GM12878 (cell line): ENCODE measurements around the gene DOK7. TPM values are rescaled to one million over a fixed set of nuclear protein-coding genes. Genes with fewer than 3 reads are reported as not detected.

Experiments used
- ATAC-seq: fragments of 200-7000 bp; cut with Tn5 transposase; 3 replicates; pipeline ENCODE4 v1.9.1; 2020; ENCODE audit warnings: mild to moderate bottlenecking, moderate library complexity
- BruUV-seq: library from RNA; stranded (reverse); fragments of 400-500 nt; replicated peaks from 2 replicates; lab custom pipeline; 2021; lab: Mats Ljungman, UMichigan
- CTCF ChIA-PET: fragments of 300-600 bp; sonication (Branson Sonifier 250); formaldehyde crosslinking; extraction: SDS; loops from one replicate; lab custom pipeline; 2021; ENCODE audit warnings: inconsistent platforms; lab: Yijun Ruan, JAX
- POLR2A ChIA-PET: fragments of 350-600 bp; formaldehyde crosslinking; extraction: SDS; loops from one replicate; lab custom pipeline; 2021; ENCODE audit warnings: inconsistent platforms; lab: Charles Lee
- RAD21 ChIA-PET: fragments of 300-600 bp; sonication (Branson Sonifier 250); formaldehyde crosslinking; loops from one replicate; lab custom pipeline; 2023; ENCODE audit warnings: antibody characterized with exemption; ENCODE audit not compliant: unreplicated experiment; lab: Charles Lee
- SMC1A ChIA-PET: fragments of 300-600 bp; sonication (Branson Sonifier 250); formaldehyde crosslinking; loops from one replicate; lab custom pipeline; 2023; ENCODE audit not compliant: unreplicated experiment, uncharacterized antibody; lab: Charles Lee
- DNase-seq: peaks from one replicate; pipeline ENCODE4 v3.0.0-alpha.2; 2011; ENCODE audit warnings: low read depth, low spot score
- FAIRE-seq: peaks from 3 replicates; lab custom pipeline; 2011; peaks lifted over from hg19 to GRCh38; lab: Jason Lieb, UNC
- H2AFZ ChIP-seq: 2 replicates; pipeline ENCODE4 v1.6.0; 2011; ENCODE audit warnings: low read depth, low read length, control low read depth; ENCODE audit not compliant: control insufficient read depth
- H3K27ac ChIP-seq: 2 replicates; pipeline ENCODE4 v1.5.1; 2011; ENCODE audit warnings: control low read depth; ENCODE audit not compliant: control insufficient read depth, insufficient read depth
- H3K27me3 ChIP-seq, 2 experiments: replicated peaks in 1 of 2; 2 replicates each; pipeline versions ENCODE4 v1.6.0 to v1.6.1; 2011; ENCODE audit warnings: low read length in 1 of 2; ENCODE audit not compliant: control insufficient read depth in 2 of 2, insufficient read depth in 2 of 2
- H3K36me3 ChIP-seq, 2 experiments: 2 replicates each; pipeline ENCODE4 v1.5.1; 2011; ENCODE audit warnings: low read length in 1 of 2; ENCODE audit not compliant: control insufficient read depth in 2 of 2, insufficient read depth in 2 of 2
- H3K4me1 ChIP-seq: 2 replicates; pipeline ENCODE4 v1.6.1; 2011; ENCODE audit warnings: mild to moderate bottlenecking, low read length, moderate library complexity, mixed read lengths; ENCODE audit not compliant: control insufficient read depth, insufficient read depth
- H3K4me2 ChIP-seq: 2 replicates; pipeline ENCODE4 v1.6.0; 2011; ENCODE audit warnings: control low read depth; ENCODE audit not compliant: control insufficient read depth, insufficient read depth
- H3K4me3 ChIP-seq: fragments of 200-600 bp; sonication (generic); 2 replicates; pipeline ENCODE4 v1.5.1; 2016
- H3K79me2 ChIP-seq: 2 replicates; pipeline ENCODE4 v1.6.0; 2011; ENCODE audit warnings: low read length; ENCODE audit not compliant: control insufficient read depth, insufficient read depth
- H3K9ac ChIP-seq: 2 replicates; pipeline ENCODE4 v1.8.0; 2011; ENCODE audit warnings: low read length, control low read depth, mixed read lengths; ENCODE audit not compliant: control insufficient read depth, insufficient read depth
- H3K9me3 ChIP-seq: replicated peaks from 3 replicates; pipeline ENCODE4 v1.5.1; 2011; ENCODE audit warnings: mild to moderate bottlenecking, low read length; ENCODE audit not compliant: control insufficient read depth, insufficient read depth
- H4K20me1 ChIP-seq: 2 replicates; pipeline ENCODE4 v1.6.0; 2011; ENCODE audit not compliant: control insufficient read depth, insufficient read depth
- ASH2L ChIP-seq: fragments of 300-600, 200-600 bp; sonication (generic); IDR thresholded peaks from 2 replicates; pipeline ENCODE4 v1.6.1; 2017; ENCODE audit warnings: low read depth, mild to moderate bottlenecking, borderline replicate concordance
- MEF2B ChIP-seq: fragments of 450-650 bp; IDR thresholded peaks from 2 replicates; pipeline ENCODE4 v1.6.1; 2018; ENCODE audit warnings: mild to moderate bottlenecking, moderate library complexity; ENCODE audit not compliant: partially characterized antibody, poor library complexity, severe bottlenecking
- RAD21 ChIP-seq: IDR thresholded peaks from 2 replicates; pipeline ENCODE4 v1.6.1; 2011; ENCODE audit warnings: mild to moderate bottlenecking, low read depth, low read length, moderate library complexity; ENCODE audit not compliant: insufficient read depth
- SIX5 ChIP-seq: IDR thresholded peaks from 2 replicates; pipeline ENCODE4 v1.6.1; 2011; ENCODE audit warnings: mild to moderate bottlenecking, low read depth, low read length, moderate library complexity; ENCODE audit not compliant: severe bottlenecking
- TCF3 ChIP-seq: IDR thresholded peaks from 2 replicates; pipeline ENCODE4 v1.6.1; 2012; ENCODE audit warnings: low read depth, mild to moderate bottlenecking, low read length, borderline replicate concordance; ENCODE audit not compliant: insufficient read depth
- ZBTB4 ChIP-seq: fragments of 450-650 bp; formaldehyde crosslinking; IDR thresholded peaks from 2 replicates; pipeline ENCODE4 v1.4.0; 2022; ENCODE audit warnings: mild to moderate bottlenecking, moderate library complexity
- ZNF24 ChIP-seq: fragments of 450-650 bp; IDR thresholded peaks from 2 replicates; pipeline ENCODE4 v1.6.1; 2017; ENCODE audit warnings: antibody characterized with exemption, mild to moderate bottlenecking
- ZNF622 ChIP-seq: fragments of 450-650 bp; IDR thresholded peaks from 2 replicates; pipeline ENCODE4 v1.6.1; 2017; ENCODE audit warnings: mild to moderate bottlenecking, inconsistent platforms
- WGBS: methylation state at CpG from one replicate; pipeline ENCODE4 v1.1.6; 2016; ENCODE audit warnings: low lambda C conversion rate; ENCODE audit not compliant: insufficient replicate concordance, insufficient coverage; ENCODE audit errors: missing lambda C conversion rate; 5-methylcytosine and 5-hydroxymethylcytosine counted together
- in situ Hi-C: fragments of 300-500 bp; cut with MboI; formaldehyde crosslinking; loops from 9 replicates; pipeline ENCODE4 v1.14.3; 2018; ENCODE audit warnings: mixed read lengths
- intact Hi-C: fragments of 100-400 bp; cut with micrococcal nuclease; formaldehyde crosslinking; loops from one replicate; pipeline ENCODE4 v1.14.2; 2022; ENCODE audit not compliant: unreplicated experiment
- polyA plus RNA-seq, 11 experiments: library from polyadenylated mRNA; depleted of rRNA in 4 of 11; unstranded in 6 of 11; stranded (reverse) in 5 of 11; fragments of >200 nt; fragmentation: Nextera tagmentation in 4 of 11; fragmentation: Illumina TruSeq in 1 of 11; extraction: Ambion mirVana in 4 of 11; extraction: Trizol in 1 of 11; gene quantifications; 1 replicate in 1 of 11; 2 replicates in 10 of 11; pipeline versions ENCODE4 v1.2.1 to v1.2.3, GENCODE V29; 2011 to 2016; ENCODE audit warnings: inconsistent platforms in 2 of 11, missing spikeins in 2 of 11, low read depth in 1 of 11
- total RNA-seq, 4 experiments: library from RNA; depleted of rRNA in 3 of 4; stranded (reverse); fragments of >200 nt in 3 of 4; fragmentation: Illumina TruSeq in 1 of 4; extraction: Trizol in 1 of 4; gene quantifications; 2 replicates each; pipeline versions ENCODE4 v1.2.1 to v1.2.3, GENCODE V29; 2013 to 2021

Gene DOK7
- total and polyA plus RNA-seq, 10 of the 15 experiments (the other 5 are each of a cell fraction or from before 2014, with no cell fraction given), result 0.04 to 0.46 (median 0.18) TPM; not detected in 4

GRCh38 chr4:3472411-3473141 lies 9.5 kb downstream of the DOK7 start:
- no TSS peak for BruUV-seq
- H2AFZ ChIP-seq, result no peak overlapping the region
- WGBS, result 31% methylated on average over 27 of the region's 27 CpGs
- H3K27me3 ChIP-seq, result no peaks in the 10 kb centered on the region; a peak in 1 of 4 replicates
- TF ChIP-seq ZNF24 (no peak), SIX5 (no peak), ZBTB4 (CRISPR knock-in tag) (no peak), RAD21 (no peak), MEF2B (no peak), ASH2L (no peak), ZNF622 (no peak), TCF3 (no peak)
- H3K4me2 ChIP-seq, result no peak overlapping the region
- H3K4me1 ChIP-seq, result no peaks in the 10 kb centered on the region
- H3K79me2 ChIP-seq, result no peaks in the 10 kb centered on the region
- ChIA-PET CTCF (no interaction called here), POLR2A (no interaction called here), SMC1A (no interaction called here), RAD21 (no interaction called here)
- no peak overlapping the region for H3K4me3 ChIP-seq
- no peaks in the 10 kb centered on the region; the same call in 2 of the 3 replicates for H3K9me3 ChIP-seq
- intact Hi-C loops, result no loop called here
- DNase-seq (no peak), ATAC-seq (no peak), FAIRE-seq (no peak)
- in situ Hi-C loops, result no loop called here
- no peaks in the 10 kb centered on the region for H3K36me3 ChIP-seq
- H4K20me1 ChIP-seq, result no peaks in the 10 kb centered on the region
- no peak overlapping the region for H3K9ac ChIP-seq
- H3K27ac ChIP-seq, result no peak overlapping the region
